Rectal smooth muscle tissue (tissue), 1 donor: ENCODE data around the gene MAP2K7.
"Not testable (repeated sequence)": the region's sequence is repeated elsewhere in the genome, so short reads cannot be mapped to it uniquely, and the experiment has no call there.

Experiments used
- H3K27ac ChIP-seq: one replicate; pipeline ENCODE4 v1.7.0; 2013; ENCODE audit warnings: low read depth, low read length, inconsistent platforms
- H3K27me3 ChIP-seq: one replicate; pipeline ENCODE4 v1.7.0; 2013; ENCODE audit warnings: low read length; ENCODE audit not compliant: control insufficient read depth, insufficient read depth
- H3K36me3 ChIP-seq: one replicate; pipeline ENCODE4 v1.7.0; 2013; ENCODE audit warnings: low read length; ENCODE audit not compliant: control insufficient read depth, insufficient read depth
- H3K4me1 ChIP-seq: one replicate; pipeline ENCODE4 v1.7.0; 2013; ENCODE audit warnings: low read length; ENCODE audit not compliant: control insufficient read depth, insufficient read depth
- H3K4me3 ChIP-seq: one replicate; pipeline ENCODE4 v1.7.0; 2013; ENCODE audit warnings: low read length
- H3K9ac ChIP-seq: one replicate; pipeline ENCODE4 v1.7.0; 2013; ENCODE audit warnings: low read length

MAP2K7 gene

DNA sequence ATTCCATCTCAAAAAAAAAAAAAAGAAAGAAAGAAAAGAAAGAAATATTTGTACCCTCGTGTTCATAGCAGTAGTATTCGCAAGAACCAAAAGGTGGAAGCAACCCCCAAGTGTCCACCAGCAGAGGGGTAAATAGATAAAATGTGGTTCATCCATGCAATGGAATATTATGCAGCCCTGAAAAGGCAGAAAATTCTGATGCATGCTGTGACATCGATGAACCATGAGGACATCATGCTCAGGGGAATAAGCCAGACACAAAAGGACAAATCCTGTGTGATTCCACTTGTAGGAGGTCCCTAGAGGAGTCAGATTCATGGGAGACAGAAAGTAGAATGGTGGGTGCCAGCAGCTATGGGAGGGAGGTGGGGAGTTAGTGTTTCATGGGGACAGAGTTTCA is 21.8 kb upstream of the MAP2K7 start:
- Histone ChIP-seq H3K4me3 (no peak overlapping the region), H3K9ac (no peak overlapping the region), H3K27ac (no peak overlapping the region), H3K36me3 (no peaks in the 10 kb centered on the region), H3K4me1 (no peaks in the 10 kb centered on the region), H3K27me3 (no peaks in the 10 kb centered on the region)

DNA sequence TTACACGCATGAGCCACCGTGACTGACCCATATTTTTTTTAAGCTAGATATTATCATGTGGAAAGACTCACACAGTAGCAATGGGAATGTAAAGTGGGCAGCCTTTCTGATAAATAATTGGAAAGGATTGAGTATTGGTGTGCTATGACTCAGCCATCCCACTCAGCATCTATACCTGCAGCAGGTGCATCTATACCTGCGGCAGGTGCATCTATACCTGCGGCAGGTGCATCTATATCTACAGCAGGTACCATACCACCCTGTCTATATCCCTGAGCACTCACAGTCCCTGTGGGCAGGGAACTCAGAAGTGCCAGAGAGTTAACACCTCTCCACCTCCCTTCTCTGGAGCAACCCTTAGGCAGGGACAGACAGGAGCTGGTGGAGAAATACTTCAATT is 20.6 kb upstream of the MAP2K7 start:
- Histone ChIP-seq H3K27me3 (peaks cover 2% of the 10 kb centered on the region), H3K4me1 (no peaks in the 10 kb centered on the region), H3K36me3 (no peaks in the 10 kb centered on the region), H3K9ac (no peak overlapping the region), H3K4me3 (no peak overlapping the region), H3K27ac (no peak overlapping the region)

DNA sequence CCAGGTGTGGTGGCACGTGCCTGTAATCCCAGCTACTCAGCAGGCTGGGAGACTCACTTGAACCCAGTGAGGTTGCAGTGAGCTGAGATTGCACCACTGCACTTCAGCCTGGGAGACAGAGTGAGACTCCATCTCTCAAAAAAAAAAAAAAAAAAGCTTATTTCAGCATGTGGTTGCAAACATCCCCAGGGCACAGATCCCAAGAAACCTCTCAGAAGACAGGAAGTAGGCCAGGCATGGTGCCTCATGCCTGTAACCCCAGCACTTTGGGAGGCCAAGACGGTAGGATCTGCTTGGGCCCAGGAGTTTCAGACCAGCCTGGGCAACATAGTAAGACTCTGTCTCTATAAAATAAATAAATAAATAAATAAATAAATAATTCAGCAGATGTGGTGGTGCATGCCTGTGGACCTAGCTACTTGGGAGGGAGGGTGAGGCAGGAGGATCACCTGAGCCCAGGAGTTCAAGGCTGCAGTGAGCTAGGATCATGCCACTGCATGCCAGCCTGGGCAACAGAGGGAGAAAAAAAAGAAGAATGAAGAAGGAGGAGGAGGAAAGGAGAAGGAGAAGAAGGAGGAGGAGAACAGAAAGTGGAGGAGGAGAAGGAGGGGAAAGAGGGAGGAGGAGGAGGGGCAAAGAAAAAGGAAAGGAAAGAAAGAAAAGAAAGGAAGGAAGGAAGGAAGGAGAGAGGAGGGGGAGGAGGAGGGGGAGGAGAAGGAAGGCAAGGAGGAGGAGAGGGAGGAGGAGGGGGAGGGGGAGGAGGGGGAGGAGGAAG is 19.7 kb upstream of the MAP2K7 start:
- Histone ChIP-seq H3K36me3 (no peaks in the 10 kb centered on the region), H3K27me3 (peaks cover 9% of the 10 kb centered on the region), H3K4me1 (no peaks in the 10 kb centered on the region), H3K9ac (no peak overlapping the region), H3K27ac (no peak overlapping the region), H3K4me3 (no peak overlapping the region)

DNA sequence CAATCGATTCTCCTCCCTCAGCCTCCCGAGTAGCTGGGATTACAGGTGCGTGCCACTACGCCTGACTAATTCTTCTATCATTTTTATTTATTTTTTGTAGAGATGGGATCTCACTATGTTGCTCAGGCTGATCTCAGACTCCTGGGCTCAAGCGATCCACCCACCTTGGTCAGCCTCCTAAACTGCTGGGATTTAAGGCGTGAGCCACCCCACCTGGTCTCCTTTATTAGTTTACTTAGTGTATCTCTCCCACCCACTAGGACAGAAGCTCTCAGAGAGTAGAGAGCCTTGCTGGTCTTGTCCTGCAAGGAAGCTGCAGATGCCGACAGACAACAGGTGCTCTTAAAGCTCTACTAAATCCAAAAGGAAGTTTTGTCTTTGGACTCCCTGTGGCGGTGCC is 17.9 kb upstream of the MAP2K7 start:
- Histone ChIP-seq H3K36me3 (no peaks in the 10 kb centered on the region), H3K27ac (no peak overlapping the region), H3K27me3 (peaks cover 10% of the 10 kb centered on the region), H3K9ac (no peak overlapping the region), H3K4me3 (no peak overlapping the region), H3K4me1 (no peaks in the 10 kb centered on the region)

DNA sequence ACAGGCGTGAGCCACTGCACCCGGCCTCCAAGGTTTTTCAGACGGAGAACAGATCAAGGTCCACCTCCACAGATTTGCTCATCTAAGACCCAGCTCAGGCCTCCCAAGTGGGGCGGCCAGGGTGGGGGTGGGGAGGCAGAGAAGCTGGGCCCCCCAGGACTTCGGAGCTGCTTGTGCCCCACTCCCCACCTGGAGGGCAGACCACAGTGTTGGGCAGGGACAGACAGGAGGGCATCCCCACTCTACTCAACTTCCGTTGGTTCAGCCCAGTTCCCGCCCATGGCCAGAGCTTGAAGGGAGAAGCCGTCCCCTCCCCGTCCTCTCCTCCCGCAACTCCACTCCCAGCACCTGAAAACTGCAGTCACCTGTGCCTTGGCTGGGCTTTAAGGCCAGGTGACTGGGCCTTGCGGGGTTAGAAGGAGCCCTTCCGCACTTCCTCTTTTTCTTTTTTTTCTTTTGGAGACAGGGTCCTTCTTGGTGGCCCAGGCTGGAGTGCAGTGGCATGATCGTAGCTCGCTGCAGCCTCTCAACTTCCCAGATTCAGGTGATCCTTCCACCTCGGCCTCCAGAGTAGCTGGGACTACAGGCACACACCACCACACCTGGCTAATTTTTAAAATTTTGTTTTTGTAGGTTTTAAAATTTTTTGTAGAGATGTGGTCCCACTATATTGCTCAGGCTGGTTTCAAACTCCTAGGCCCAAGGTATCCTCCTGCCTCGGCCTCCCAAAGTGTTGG is 16.1 kb upstream of the MAP2K7 start:
- Histone ChIP-seq H3K36me3 (no peaks in the 10 kb centered on the region), H3K27ac (no peak overlapping the region), H3K4me3 (no peak overlapping the region), H3K27me3 (peaks cover 10% of the 10 kb centered on the region), H3K9ac (no peak overlapping the region), H3K4me1 (no peaks in the 10 kb centered on the region)

DNA sequence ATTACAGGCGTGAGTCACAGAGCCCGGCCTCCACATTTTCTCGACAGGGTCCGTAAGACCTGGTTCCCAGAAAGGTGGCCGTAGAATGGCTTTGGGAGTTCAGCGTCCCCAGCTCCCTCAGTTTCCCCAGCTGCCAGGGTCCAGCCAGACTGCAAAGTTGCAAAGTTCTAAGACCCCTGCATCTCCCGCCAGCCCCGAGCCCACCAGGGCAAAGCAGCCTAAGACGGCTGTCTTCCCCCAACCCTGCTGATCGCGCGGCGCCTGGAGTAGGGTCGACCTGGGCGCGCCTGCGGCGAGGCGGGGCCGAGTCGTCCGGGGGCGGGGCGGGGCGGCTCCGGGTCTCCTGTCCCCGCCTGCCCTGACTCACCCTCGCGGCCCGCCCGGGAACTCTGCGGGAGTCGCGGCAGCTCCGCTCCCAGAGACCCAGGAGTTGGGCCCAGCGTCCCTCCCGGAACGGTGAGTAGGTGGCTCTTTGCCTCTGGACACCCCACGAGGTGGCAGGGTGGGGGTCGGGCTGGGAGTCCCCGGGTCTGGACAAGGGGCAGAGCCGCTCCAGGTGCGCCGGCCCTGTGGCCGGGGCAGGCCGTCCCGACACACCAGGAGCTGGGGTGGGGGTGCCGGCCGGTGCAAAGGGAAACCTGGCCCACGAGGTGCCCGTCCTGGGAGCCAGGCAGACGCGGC is 15.4 kb upstream of the MAP2K7 start, which contains the start of gene LRRC8E:
LRRC8E (plus strand) TSS at position 366 of the 681 bp plus-strand sequence. CDS start 7,094 bp downstream, outside the sequence.
- no peaks in the 10 kb centered on the region for H3K4me1 ChIP-seq

DNA sequence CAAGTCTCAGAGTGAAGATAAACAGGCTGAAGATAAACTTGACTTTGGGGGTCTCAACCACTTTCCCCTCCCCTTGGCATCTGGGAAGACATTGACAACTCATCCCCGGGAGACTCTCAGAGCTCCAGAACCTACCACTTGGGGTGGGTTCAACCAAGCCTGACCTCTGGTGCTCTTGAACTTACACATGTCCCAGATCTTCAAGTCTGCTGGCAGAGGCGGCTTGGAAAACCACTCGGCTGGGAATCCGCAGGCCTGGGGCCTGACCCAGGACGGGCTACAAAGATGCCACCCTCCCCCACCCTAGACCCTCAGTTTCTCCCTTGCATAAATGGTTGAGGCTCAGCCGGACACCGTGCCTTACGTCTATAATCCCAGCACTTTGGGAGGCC is 14.9 kb upstream of the MAP2K7 start:
- Histone ChIP-seq H3K27ac (no peak overlapping the region), H3K9ac (no peak overlapping the region), H3K36me3 (no peaks in the 10 kb centered on the region), H3K4me3 (peak overlapping the region; percentile 32), H3K27me3 (peaks cover 10% of the 10 kb centered on the region), H3K4me1 (no peaks in the 10 kb centered on the region)

More for the DNA sequence above, 15.4 kb upstream of the MAP2K7 start, which contains the start of gene LRRC8E:
- no peaks in the 10 kb centered on the region for H3K36me3 ChIP-seq
- H3K9ac ChIP-seq: no peak within 1 kb of the TSS
- H3K27ac ChIP-seq: no peak within 1 kb of the TSS
- H3K4me3 ChIP-seq: peak within 1 kb of the TSS; percentile 32
- H3K27me3 ChIP-seq: peaks cover 10% of the 10 kb centered on the region

DNA sequence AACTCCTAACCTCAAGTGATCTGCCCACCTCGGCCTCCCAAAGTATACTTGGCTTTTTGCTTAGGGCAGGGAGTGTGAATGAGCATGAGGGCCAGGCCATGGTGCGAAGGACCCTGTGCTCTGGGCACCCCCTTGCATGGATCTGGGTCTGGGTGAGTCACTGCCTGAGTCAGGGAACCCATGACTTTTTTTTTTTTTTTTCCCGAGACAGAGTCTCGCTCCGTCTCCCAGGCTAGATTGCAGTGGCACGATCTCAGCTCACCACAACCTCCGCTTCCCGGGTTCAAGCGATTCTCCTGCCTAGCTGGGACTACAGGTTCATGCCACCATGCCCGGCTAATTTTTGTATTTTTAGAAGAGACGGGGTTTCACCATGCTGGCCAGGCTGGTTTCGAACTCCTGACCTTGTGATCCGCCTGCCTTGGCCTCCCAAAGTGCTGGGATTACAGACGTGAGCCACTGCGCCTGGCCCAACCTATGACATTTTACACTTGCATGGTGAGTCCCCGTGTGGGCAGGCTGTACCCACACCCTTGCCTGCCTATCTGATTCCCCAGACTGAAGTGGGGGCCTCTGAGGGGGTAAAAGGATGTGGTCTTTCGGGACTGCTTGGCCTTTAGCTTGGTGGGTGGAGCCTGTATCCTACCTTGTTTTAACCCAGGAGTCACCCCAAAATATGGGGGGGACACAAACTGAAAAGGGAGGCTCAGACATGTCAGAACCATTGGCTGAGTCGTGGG is 10.1 kb upstream of the MAP2K7 start:
- not testable (repeated sequence) for H3K4me3 ChIP-seq, H3K27ac ChIP-seq, H3K4me1 ChIP-seq, H3K9ac ChIP-seq, H3K36me3 ChIP-seq, H3K27me3 ChIP-seq

DNA sequence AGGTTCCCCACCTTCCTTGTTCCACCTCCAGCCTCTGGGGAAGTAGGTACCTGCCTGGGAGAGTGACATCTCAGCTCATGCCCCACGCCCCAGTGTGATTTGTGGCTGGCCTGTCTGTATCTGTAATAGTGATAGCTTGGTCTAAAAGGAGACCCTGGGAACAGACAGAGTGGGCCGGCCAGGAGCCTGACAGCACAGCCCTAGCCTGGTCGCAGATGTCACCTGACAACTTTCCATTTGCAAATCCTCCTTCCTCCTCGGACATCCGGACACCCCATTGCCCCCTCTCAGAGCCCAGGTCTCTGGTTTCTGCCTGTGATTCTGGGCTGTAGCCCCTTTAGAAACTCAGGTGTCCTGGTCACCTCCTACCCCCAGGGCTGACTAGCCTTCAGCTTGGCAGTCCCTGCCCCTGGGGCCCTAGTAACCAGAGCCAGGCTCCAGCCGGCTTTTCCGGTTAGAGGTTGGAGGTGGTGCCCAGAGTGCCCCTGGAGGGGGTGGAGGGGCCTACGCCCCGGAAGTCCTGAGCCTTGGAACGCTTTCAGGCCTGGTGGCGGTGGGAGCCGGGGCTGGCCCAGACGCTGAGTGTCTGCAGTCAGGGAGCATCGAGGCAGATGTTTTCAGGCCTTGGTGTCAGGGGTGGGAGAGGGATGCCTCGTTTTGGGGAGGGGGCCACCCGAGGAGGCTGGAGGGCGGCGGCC is 8.9 kb upstream of the MAP2K7 start:
- Histone ChIP-seq H3K4me1 (no peaks in the 10 kb centered on the region), H3K27me3 (no peaks in the 10 kb centered on the region), H3K4me3 (no peak overlapping the region), H3K9ac (no peak overlapping the region), H3K36me3 (no peaks in the 10 kb centered on the region), H3K27ac (no peak overlapping the region)

DNA sequence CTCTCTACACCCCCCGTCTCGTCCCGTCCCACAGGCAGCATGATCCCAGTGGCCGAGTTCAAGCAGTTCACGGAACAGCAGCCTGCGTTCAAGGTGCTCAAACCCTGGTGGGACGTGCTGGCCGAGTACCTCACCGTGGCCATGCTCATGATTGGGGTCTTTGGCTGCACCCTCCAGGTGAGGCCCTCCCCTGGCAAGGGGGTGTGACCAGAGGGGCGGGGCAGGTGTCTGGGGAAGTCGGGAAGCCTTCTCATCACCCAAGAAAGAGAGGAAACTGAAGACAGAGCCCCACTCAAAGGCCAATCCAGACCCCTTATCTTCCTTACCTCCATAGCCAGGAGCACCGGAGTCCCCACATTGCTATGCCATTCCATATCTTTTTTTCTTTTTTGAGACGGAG is 8.1 kb upstream of the MAP2K7 start:
- H3K4me1 ChIP-seq: no peaks in the 10 kb centered on the region
- no peaks in the 10 kb centered on the region for H3K27me3 ChIP-seq
- no peak overlapping the region for H3K27ac ChIP-seq

DNA sequence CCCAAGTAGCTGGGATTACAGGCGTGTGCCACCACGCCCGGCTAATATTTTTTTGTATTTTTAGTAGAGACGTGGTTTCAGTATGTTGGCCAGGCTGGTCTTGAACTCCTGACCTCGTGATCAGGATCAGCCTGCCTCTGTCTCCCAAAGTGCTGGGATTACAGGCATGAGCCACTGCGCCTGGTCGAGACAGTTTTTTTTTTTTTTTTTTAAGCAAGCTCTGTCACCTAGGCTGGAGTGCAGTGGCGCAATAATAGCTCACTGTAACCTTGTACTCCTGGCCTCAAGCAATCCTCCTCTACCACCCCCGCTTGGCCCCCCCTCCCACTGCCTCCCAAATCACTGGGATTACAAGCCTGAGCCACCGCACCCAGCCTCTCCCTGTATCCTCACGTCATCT is 6.4 kb upstream of the MAP2K7 start:
- H3K36me3 ChIP-seq: no peaks in the 10 kb centered on the region
- H3K27ac ChIP-seq: no peak overlapping the region
- H3K9ac ChIP-seq: no peak overlapping the region
- no peaks in the 10 kb centered on the region for H3K4me1 ChIP-seq
- no peak overlapping the region for H3K4me3 ChIP-seq
- no peaks in the 10 kb centered on the region for H3K27me3 ChIP-seq

More for the DNA sequence above, 8.1 kb upstream of the MAP2K7 start:
- no peak overlapping the region for H3K4me3 ChIP-seq
- H3K36me3 ChIP-seq: no peaks in the 10 kb centered on the region
- no peak overlapping the region for H3K9ac ChIP-seq
